Measurements from ENCODE around the gene PANK1. TPM values are rescaled to one million over a fixed set of nuclear protein-coding genes. Genes with fewer than 3 reads are reported as not detected.
"Not testable (repeated sequence)": the region's sequence is repeated elsewhere in the genome, so short reads cannot be mapped to it uniquely, and the experiment has no call there.

The PANK1 gene
- total and polyA plus RNA-seq, 2 donors: 3.7 to 6.5 TPM

DNA sequence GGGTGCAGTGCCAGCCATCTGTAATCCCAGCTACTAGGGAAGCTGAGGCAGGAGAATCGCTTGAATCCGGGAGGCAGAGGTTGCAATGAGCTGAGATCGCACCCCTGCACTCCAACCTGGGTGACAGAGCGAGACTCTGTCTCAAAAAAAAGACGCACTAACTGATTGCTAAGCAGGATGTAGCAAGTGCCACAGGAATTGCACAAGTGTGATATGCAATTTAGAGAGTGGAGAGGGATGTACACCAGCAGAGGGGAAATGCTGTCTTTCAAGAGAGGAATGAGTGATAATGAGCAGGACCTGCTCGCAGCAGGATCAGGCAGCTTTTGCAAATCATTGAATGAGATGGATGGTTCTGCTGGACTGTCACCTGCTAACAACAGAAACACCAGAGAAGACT, 96.4 kb downstream of the PANK1 start:
- Histone ChIP-seq H3K27ac (ENCODE audit: low read depth in 1 of 2, low read length in 1 of 2) (no peak overlapping the region), H3K9me3 (ENCODE audit: control insufficient read depth in 2 of 2, insufficient read depth in 1 of 2, low read length in 1 of 2) (no peaks in the 10 kb centered on the region), H3K27me3 (ENCODE audit: control insufficient read depth in 2 of 2, insufficient read depth in 1 of 2, low read length in 1 of 2) (no peaks in the 10 kb centered on the region), H3K36me3 (ENCODE audit: control insufficient read depth in 2 of 2, insufficient read depth in 2 of 2, low read length in 1 of 2) (no peaks in the 10 kb centered on the region), H3K4me1 (ENCODE audit: control insufficient read depth in 2 of 2, insufficient read depth in 2 of 2, low read length in 2 of 2) (no peaks in the 10 kb centered on the region), H3K4me3 (ENCODE audit: low read length in 2 of 2) (no peak overlapping the region)
- WGBS: 94% methylated on average over 6 of the region's 6 CpGs
- no peak for DNase-seq (ENCODE audit: low read depth in 6 of 9, low spot score in 9 of 9)

DNA sequence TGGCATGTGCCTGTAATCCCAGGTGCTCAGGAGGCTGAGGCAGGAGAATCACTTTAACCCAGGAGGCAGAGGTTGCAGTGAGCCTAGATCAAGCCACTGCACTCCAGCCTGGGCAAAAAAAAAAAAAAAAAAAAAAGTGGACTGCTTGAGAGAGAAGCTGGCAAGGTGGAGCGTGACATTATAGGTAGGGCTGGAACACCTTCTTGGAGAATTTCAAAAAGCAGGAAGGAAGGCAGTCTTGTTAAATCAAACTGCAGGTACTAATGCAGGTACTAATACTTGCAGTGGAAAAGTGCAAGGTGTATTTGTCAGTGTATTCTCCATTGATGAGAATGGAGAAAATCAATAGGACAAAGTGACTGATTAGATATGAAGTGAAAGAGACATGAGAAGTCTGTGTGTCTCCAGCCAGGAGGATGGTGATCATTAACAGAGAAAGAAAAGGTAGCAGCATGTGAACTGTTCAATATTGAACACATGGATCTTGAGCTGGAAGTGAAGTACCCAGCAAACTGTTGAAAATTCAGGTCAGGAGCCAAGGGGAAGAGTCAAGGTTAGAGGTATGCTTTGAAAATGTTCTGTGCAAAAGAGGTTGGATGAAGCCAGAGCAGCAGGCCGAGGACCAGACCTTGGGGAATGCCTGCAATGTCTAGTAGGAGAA, 97.1 kb downstream of the PANK1 start:
- H3K4me3 ChIP-seq (ENCODE audit: low read length in 2 of 2): no peak overlapping the region
- H3K27me3 ChIP-seq (ENCODE audit: control insufficient read depth in 2 of 2, insufficient read depth in 1 of 2, low read length in 1 of 2): no peaks in the 10 kb centered on the region
- H3K9me3 ChIP-seq (ENCODE audit: control insufficient read depth in 2 of 2, insufficient read depth in 1 of 2, low read length in 1 of 2): no peaks in the 10 kb centered on the region
- DNase-seq (ENCODE audit: low read depth in 6 of 9, low spot score in 9 of 9): no peak
- H3K36me3 ChIP-seq (ENCODE audit: control insufficient read depth in 2 of 2, insufficient read depth in 2 of 2, low read length in 1 of 2): no peaks in the 10 kb centered on the region
- no peak overlapping the region for H3K27ac ChIP-seq (ENCODE audit: low read depth in 1 of 2, low read length in 1 of 2)
- H3K4me1 ChIP-seq (ENCODE audit: control insufficient read depth in 2 of 2, insufficient read depth in 2 of 2, low read length in 2 of 2): no peaks in the 10 kb centered on the region
- whole genome bisulfite sequencing: 96% methylated on average over 2 of the region's 2 CpGs

DNA sequence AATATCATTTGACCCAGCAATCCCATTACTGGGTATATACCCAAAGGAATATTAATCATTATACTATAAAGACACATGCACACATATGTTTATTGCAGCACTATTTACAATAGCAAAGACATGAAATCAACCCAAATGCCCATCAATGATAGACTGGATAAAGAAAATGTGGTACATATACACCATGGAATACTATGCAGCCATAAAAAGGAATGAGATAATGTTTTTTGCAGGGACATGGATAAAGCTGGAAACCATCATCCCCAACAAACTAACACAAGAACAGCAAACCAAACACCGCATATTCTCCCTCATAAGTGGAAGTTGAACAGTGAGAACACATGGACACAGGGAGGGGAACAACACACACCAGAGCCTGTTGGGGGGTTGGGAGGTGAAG, 98.4 kb downstream of the PANK1 start:
- not testable (repeated sequence) for H3K27me3 ChIP-seq (ENCODE audit: control insufficient read depth in 2 of 2, insufficient read depth in 1 of 2, low read length in 1 of 2); DNase-seq (ENCODE audit: low read depth in 6 of 9, low spot score in 9 of 9); H3K27ac ChIP-seq (ENCODE audit: low read depth in 1 of 2, low read length in 1 of 2); H3K4me1 ChIP-seq (ENCODE audit: control insufficient read depth in 2 of 2, insufficient read depth in 2 of 2, low read length in 2 of 2); H3K4me3 ChIP-seq (ENCODE audit: low read length in 2 of 2); H3K36me3 ChIP-seq (ENCODE audit: control insufficient read depth in 2 of 2, insufficient read depth in 2 of 2, low read length in 1 of 2); H3K9me3 ChIP-seq (ENCODE audit: control insufficient read depth in 2 of 2, insufficient read depth in 1 of 2, low read length in 1 of 2)
- 100% methylated on average over 1 of the region's 1 CpG for WGBS

DNA sequence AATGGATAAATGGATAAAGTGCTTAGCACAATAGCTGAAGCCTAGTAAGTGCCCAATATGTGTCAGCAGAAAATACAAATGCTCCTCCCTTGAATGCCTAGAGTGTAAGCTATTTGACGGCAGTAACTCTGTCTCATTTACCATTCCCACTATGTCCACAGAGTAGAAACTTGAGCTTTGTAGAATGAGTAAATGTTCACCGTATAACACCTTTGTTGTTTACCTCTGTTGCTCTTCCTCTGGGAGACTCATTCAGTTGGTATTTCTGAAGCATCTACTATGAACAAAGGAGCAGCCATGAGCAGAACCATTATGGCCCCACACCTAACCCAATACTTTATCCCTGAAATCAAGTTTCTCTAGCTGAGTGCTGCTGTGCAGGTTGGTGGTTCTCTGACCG, 101.2 kb downstream of the PANK1 start:
- H3K4me3 ChIP-seq (ENCODE audit: low read length in 2 of 2): no peak overlapping the region
- no peak for DNase-seq (ENCODE audit: low read depth in 6 of 9, low spot score in 9 of 9)
- H3K4me1 ChIP-seq (ENCODE audit: control insufficient read depth in 2 of 2, insufficient read depth in 2 of 2, low read length in 2 of 2): no peaks in the 10 kb centered on the region
- H3K36me3 ChIP-seq (ENCODE audit: control insufficient read depth in 2 of 2, insufficient read depth in 2 of 2, low read length in 1 of 2): no peaks in the 10 kb centered on the region
- no peak overlapping the region for H3K27ac ChIP-seq (ENCODE audit: low read depth in 1 of 2, low read length in 1 of 2)
- WGBS: 93% methylated on average over 3 of the region's 3 CpGs
- peaks cover 0 to 6% of the 10 kb centered on the region in 2 donors for H3K27me3 ChIP-seq (ENCODE audit: control insufficient read depth in 2 of 2, insufficient read depth in 1 of 2, low read length in 1 of 2)
- no peaks in the 10 kb centered on the region for H3K9me3 ChIP-seq (ENCODE audit: control insufficient read depth in 2 of 2, insufficient read depth in 1 of 2, low read length in 1 of 2)

DNA sequence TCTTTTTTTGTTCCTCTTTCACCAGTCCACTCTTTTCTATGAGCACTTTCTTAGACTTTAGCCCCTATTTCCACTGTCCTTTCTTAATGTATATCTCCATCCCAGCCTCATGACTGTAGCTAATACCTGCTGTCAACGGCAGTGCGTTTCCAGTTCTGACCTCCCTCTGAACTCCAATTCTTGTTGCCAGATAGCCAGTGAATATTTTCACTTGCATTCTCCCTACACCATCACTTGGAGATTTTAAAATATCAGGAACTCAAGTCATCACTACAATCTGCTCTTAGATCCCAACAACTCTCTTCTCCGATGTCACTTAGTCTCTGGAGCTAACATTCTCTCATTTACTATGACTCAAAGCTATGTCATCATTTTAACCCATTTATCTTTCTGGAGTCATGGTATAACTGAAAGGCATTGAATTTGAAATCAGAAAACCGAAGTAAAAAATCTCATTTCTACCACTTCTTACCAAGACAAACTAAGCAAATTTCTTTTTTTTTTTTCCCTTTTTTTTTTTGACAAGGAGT, 104.6 kb downstream of the PANK1 start:
- peaks cover 17 to 34% of the 10 kb centered on the region in 2 donors for H3K27me3 ChIP-seq (ENCODE audit: control insufficient read depth in 2 of 2, insufficient read depth in 1 of 2, low read length in 1 of 2)
- no peak for DNase-seq (ENCODE audit: low read depth in 6 of 9, low spot score in 9 of 9)
- H3K4me3 ChIP-seq (ENCODE audit: low read length in 2 of 2): no peak overlapping the region
- no peaks in the 10 kb centered on the region for H3K4me1 ChIP-seq (ENCODE audit: control insufficient read depth in 2 of 2, insufficient read depth in 2 of 2, low read length in 2 of 2)
- peaks cover 0 to 1% of the 10 kb centered on the region in 2 donors for H3K9me3 ChIP-seq (ENCODE audit: control insufficient read depth in 2 of 2, insufficient read depth in 1 of 2, low read length in 1 of 2)
- no peak overlapping the region for H3K27ac ChIP-seq (ENCODE audit: low read depth in 1 of 2, low read length in 1 of 2)
- 96% methylated on average over 4 of the region's 4 CpGs for WGBS
- no peaks in the 10 kb centered on the region for H3K36me3 ChIP-seq (ENCODE audit: control insufficient read depth in 2 of 2, insufficient read depth in 2 of 2, low read length in 1 of 2)

DNA sequence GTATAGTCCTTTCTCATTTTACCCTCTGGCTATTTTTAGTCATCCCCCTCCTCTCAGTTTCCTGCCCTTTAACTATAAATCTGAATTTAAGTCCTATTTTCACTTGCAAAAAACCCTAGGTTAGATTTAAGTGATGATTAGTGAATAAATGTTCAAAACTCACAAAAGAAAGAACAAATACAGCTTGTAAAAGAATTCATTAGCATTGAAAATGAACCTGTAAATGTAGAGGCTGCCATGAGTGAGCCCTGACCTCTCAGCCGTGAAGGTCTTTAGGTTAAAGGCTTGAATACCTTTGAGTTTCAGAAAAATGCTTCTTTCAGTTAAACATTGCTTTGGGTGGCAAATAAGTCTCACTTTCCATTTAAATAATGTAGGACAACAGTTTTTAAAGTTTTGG, 107.7 kb downstream of the PANK1 start:
- 88% methylated on average over 1 of the region's 1 CpG for WGBS
- DNase-seq (ENCODE audit: low read depth in 6 of 9, low spot score in 9 of 9): no peak
- Histone ChIP-seq H3K36me3 (ENCODE audit: control insufficient read depth in 2 of 2, insufficient read depth in 2 of 2, low read length in 1 of 2) (no peaks in the 10 kb centered on the region), H3K4me3 (ENCODE audit: low read length in 2 of 2) (no peak overlapping the region), H3K27me3 (ENCODE audit: control insufficient read depth in 2 of 2, insufficient read depth in 1 of 2, low read length in 1 of 2) (peaks cover 39 to 59% of the 10 kb centered on the region in 2 donors), H3K4me1 (ENCODE audit: control insufficient read depth in 2 of 2, insufficient read depth in 2 of 2, low read length in 2 of 2) (peaks cover 0 to 5% of the 10 kb centered on the region in 2 donors), H3K9me3 (ENCODE audit: control insufficient read depth in 2 of 2, insufficient read depth in 1 of 2, low read length in 1 of 2) (peaks cover 0 to 1% of the 10 kb centered on the region in 2 donors), H3K27ac (ENCODE audit: low read depth in 1 of 2, low read length in 1 of 2) (no peak overlapping the region)

DNA sequence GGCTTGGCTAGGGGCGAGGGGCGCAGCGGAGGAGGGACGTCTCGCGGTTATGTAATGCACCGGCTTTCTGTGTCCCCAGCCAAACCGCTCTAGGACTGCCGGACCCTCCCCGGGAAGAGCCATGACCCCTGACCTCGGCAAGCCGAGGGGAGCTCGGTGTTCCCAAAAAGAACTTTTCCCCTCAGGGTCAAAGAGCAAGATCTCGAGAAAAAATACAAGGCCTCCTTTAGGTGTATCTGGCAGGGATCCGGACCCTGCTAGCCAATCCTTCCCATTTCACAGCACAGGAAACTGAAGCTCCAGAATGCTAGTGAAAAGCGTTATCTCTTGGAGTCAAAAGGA, 109.1 kb downstream of the PANK1 start:
- no peak for DNase-seq (ENCODE audit: low read depth in 6 of 9, low spot score in 9 of 9)
- Histone ChIP-seq H3K27ac (ENCODE audit: low read depth in 1 of 2, low read length in 1 of 2) (no peak overlapping the region), H3K27me3 (ENCODE audit: control insufficient read depth in 2 of 2, insufficient read depth in 1 of 2, low read length in 1 of 2) (peaks cover 43 to 55% of the 10 kb centered on the region in 2 donors), H3K36me3 (ENCODE audit: control insufficient read depth in 2 of 2, insufficient read depth in 2 of 2, low read length in 1 of 2) (no peaks in the 10 kb centered on the region), H3K4me3 (ENCODE audit: low read length in 2 of 2) (no peak overlapping the region), H3K4me1 (ENCODE audit: control insufficient read depth in 2 of 2, insufficient read depth in 2 of 2, low read length in 2 of 2) (peaks cover 0 to 5% of the 10 kb centered on the region in 2 donors), H3K9me3 (ENCODE audit: control insufficient read depth in 2 of 2, insufficient read depth in 1 of 2, low read length in 1 of 2) (peaks cover 0 to 1% of the 10 kb centered on the region in 2 donors)
- WGBS: 14% methylated on average over 16 of the region's 16 CpGs

DNA sequence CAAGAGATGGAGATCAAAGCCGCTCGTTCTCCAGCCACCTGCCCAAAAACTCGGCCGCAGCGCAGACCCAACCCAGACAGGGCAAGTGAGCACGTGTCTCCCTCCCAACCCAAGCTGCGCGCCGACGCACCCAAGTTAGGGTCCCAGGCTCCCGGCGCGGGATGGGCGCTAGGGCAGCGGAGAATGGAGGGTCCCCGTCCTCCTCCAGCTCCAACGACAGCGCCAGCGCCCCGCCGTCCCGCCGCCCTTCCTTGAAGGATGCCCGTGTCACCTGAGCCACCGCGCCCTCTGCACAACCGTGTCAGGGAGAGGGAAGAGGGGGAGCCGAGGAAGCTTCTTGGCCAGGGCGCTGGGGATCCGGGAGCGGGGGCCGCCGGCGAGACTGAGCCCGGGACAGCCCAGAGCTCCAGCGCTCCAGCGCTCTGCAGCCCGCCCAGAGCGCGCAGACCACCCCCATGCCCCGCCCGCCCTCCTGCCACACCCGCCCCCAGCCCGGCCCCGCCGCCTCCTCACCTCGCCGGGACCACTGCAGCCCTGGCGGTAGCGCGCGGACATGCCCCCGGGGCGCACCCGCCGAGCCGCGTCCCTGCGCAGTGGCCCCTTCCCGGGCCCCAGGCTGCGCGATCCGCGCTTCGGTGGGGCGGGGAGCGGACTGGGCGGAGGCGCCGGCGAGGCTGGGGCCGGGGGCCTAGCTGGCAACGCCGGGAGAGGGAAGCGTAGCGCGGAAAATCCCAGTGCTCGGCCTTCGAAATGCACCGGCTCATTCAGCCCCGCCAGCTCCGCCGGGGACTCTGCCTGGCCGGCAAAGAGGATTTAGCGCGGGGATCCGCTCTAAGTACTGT, 109.7 kb downstream of the PANK1 start, which contains the start of gene SLC16A12:
SLC16A12 (minus strand) TSS at position 424 of the 842 bp plus-strand sequence. CDS start 73,016 bp downstream, outside the sequence.
- Histone ChIP-seq H3K36me3 (ENCODE audit: control insufficient read depth in 2 of 2, insufficient read depth in 2 of 2, low read length in 1 of 2) (no peaks in the 10 kb centered on the region), H3K4me3 (ENCODE audit: low read length in 2 of 2) (peak within 1 kb of the TSS in 1 of 2 donors; percentile 26), H3K27ac (ENCODE audit: low read depth in 1 of 2, low read length in 1 of 2) (no peak within 1 kb of the TSS), H3K9me3 (ENCODE audit: control insufficient read depth in 2 of 2, insufficient read depth in 1 of 2, low read length in 1 of 2) (peaks cover 0 to 1% of the 10 kb centered on the region in 2 donors), H3K27me3 (ENCODE audit: control insufficient read depth in 2 of 2, insufficient read depth in 1 of 2, low read length in 1 of 2) (peaks cover 43 to 57% of the 10 kb centered on the region in 2 donors), H3K4me1 (ENCODE audit: control insufficient read depth in 2 of 2, insufficient read depth in 2 of 2, low read length in 2 of 2) (peaks cover 0 to 5% of the 10 kb centered on the region in 2 donors)
- DNase-seq (ENCODE audit: low read depth in 6 of 9, low spot score in 9 of 9): no peak
- 2% methylated on average over 87 of the region's 87 CpGs for WGBS

DNA sequence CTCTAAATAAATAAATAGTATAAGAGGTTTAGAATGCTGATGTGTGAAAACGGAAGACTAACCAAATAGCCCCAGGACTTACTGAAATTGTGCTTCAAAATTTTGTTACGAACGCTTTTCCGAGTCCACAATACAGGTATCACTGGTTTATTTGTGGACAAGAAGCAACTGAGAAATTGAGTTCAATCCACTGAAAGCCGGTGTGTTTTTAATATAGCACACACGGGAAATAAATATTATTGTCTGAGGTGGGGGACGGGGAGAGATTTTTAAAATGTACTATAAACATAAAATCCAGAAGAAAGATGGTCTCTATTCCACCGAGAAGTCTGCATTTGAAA, 110.2 kb downstream of the PANK1 start:
- H3K4me1 ChIP-seq (ENCODE audit: control insufficient read depth in 2 of 2, insufficient read depth in 2 of 2, low read length in 2 of 2): peaks cover 0 to 5% of the 10 kb centered on the region in 2 donors
- H3K27ac ChIP-seq (ENCODE audit: low read depth in 1 of 2, low read length in 1 of 2): no peak overlapping the region
- DNase-seq (ENCODE audit: low read depth in 6 of 9, low spot score in 9 of 9): no peak
- peaks cover 0 to 1% of the 10 kb centered on the region in 2 donors for H3K9me3 ChIP-seq (ENCODE audit: control insufficient read depth in 2 of 2, insufficient read depth in 1 of 2, low read length in 1 of 2)
- peaks cover 43 to 55% of the 10 kb centered on the region in 2 donors for H3K27me3 ChIP-seq (ENCODE audit: control insufficient read depth in 2 of 2, insufficient read depth in 1 of 2, low read length in 1 of 2)
- H3K4me3 ChIP-seq (ENCODE audit: low read length in 2 of 2): peak overlapping the region in 1 of 2 donors; percentile 26
- H3K36me3 ChIP-seq (ENCODE audit: control insufficient read depth in 2 of 2, insufficient read depth in 2 of 2, low read length in 1 of 2): no peaks in the 10 kb centered on the region
- 25% methylated on average over 8 of the region's 8 CpGs for WGBS
